ENCODE results near the gene TMEM247.

GRCh38 chr2:46431481-46432235, 47.7 kb upstream of the TMEM247 start:
- no peak for TF ChIP-seq POLR2AphosphoS5 (IDR thresholded peaks at IDR 0.05; ENCODE audit: low read depth, low read length)
- TF ChIP-seq POU2F2 (IDR thresholded peaks at IDR 0.05; ENCODE audit: low read depth, low read length), result no peak
- TF ChIP-seq POLR2A (IDR thresholded peaks at IDR 0.05; ENCODE audit: low read depth, low read length), result no peak
- TF ChIP-seq TAF1 (IDR thresholded peaks at IDR 0.05; ENCODE audit: low read depth, low read length), result no peak
- no peak for TF ChIP-seq PAX5 (IDR thresholded peaks at IDR 0.05; ENCODE audit: insufficient read depth, low read length, severe bottlenecking)

Measured in GM12891 (cell line).